ENCODE results near the gene FOLR1.
"Not testable (repeated sequence)": the region's sequence is repeated elsewhere in the genome, so short reads cannot be mapped to it uniquely, and the experiment has no call there.

The FOLR1 gene

DNA sequence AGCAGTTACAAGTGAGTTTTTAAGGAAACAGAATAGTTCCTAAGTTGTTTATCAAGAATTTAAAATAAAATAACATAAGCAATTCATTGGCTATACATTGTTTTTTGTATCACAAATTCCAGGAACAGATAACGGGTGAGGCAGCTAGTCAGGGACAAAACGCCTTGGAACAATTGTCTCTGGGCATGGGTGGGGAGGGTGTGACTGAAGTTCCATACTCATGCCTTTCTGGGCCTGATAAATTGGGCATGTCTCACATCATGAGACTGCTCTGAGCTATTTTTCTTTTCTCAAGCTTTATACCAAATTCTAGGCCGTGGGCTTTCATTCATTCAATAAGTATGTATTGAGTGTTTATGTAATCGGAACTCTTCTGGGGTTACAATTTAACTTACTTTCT, 34.8 kb upstream of the FOLR1 start:
- no peak overlapping the region for H3K4me3 ChIP-seq (ENCODE audit: low read depth, low read length, poor library complexity, severe bottlenecking)
- TF ChIP-seq, protein P1, sequence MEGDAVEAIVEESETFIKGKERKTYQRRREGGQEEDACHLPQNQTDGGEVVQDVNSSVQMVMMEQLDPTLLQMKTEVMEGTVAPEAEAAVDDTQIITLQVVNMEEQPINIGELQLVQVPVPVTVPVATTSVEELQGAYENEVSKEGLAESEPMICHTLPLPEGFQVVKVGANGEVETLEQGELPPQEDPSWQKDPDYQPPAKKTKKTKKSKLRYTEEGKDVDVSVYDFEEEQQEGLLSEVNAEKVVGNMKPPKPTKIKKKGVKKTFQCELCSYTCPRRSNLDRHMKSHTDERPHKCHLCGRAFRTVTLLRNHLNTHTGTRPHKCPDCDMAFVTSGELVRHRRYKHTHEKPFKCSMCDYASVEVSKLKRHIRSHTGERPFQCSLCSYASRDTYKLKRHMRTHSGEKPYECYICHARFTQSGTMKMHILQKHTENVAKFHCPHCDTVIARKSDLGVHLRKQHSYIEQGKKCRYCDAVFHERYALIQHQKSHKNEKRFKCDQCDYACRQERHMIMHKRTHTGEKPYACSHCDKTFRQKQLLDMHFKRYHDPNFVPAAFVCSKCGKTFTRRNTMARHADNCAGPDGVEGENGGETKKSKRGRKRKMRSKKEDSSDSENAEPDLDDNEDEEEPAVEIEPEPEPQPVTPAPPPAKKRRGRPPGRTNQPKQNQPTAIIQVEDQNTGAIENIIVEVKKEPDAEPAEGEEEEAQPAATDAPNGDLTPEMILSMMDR (IDR thresholded peaks at IDR 0.05; ENCODE audit: low read length) = no peak
- TF ChIP-seq EZH2 (IDR thresholded peaks at IDR 0.05; ENCODE audit: borderline replicate concordance, low read length) = no peak

DNA sequence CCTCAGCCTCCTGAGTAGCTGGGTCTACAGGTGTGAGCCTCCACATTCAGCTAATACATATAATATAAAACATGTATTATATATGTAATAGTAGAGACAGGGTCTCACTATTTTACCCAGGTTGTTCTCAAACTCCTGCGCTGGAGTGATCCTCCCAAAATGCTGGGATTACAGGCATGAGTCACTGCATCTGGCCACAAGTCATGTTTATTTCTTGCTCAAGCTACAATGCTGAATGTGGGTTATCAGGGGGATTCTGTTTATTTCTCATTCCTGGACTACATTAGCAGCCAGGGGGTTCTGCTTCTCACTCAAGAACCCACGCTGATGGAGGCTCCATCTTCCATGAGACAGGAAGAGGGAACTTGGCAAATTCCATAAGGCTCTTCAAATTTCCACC, 31.6 kb upstream of the FOLR1 start:
- Histone ChIP-seq H2AFZ (ENCODE audit: low read length) (no peak overlapping the region), H4K20me1 (ENCODE audit: insufficient read depth, low read length) (no peaks in the 10 kb centered on the region), H3K9me3 (ENCODE audit: low read length) (no peaks in the 10 kb centered on the region), H3K4me3 (ENCODE audit: low read depth, low read length, poor library complexity, severe bottlenecking) (no peak overlapping the region), H3F3A (ENCODE audit: insufficient read depth, low read length) (no peaks in the 10 kb centered on the region), H3K79me2 (ENCODE audit: insufficient read depth, low read length) (no peaks in the 10 kb centered on the region), H3K27me3 (ENCODE audit: insufficient read depth, low read length) (no peaks in the 10 kb centered on the region), H3K9me2 (ENCODE audit: low read depth, low read length) (no peaks in the 10 kb centered on the region), H3K36me3 (ENCODE audit: insufficient read depth, low read length) (no peaks in the 10 kb centered on the region), H3K27ac (ENCODE audit: low read depth, low read length, poor library complexity, severe bottlenecking) (no peak overlapping the region), H3K4me2 (ENCODE audit: low read length) (no peak overlapping the region), H3K4me1 (ENCODE audit: insufficient read depth, low read length, severe bottlenecking) (no peaks in the 10 kb centered on the region), H3K9ac (ENCODE audit: low read length) (no peak overlapping the region)
- TF ChIP-seq, protein P1 (IDR thresholded peaks at IDR 0.05; ENCODE audit: low read length) = no peak
- no peak for TF ChIP-seq EZH2 (IDR thresholded peaks at IDR 0.05; ENCODE audit: borderline replicate concordance, low read length)

More for the DNA sequence above, 34.8 kb upstream of the FOLR1 start:
- Histone ChIP-seq H3K27ac (ENCODE audit: low read depth, low read length, poor library complexity, severe bottlenecking) (no peak overlapping the region), H2AFZ (ENCODE audit: low read length) (no peak overlapping the region), H3F3A (ENCODE audit: insufficient read depth, low read length) (no peaks in the 10 kb centered on the region), H3K4me1 (ENCODE audit: insufficient read depth, low read length, severe bottlenecking) (no peaks in the 10 kb centered on the region), H3K9me2 (ENCODE audit: low read depth, low read length) (no peaks in the 10 kb centered on the region), H3K9ac (ENCODE audit: low read length) (no peak overlapping the region), H3K79me2 (ENCODE audit: insufficient read depth, low read length) (no peaks in the 10 kb centered on the region), H3K4me2 (ENCODE audit: low read length) (no peak overlapping the region), H3K36me3 (ENCODE audit: insufficient read depth, low read length) (no peaks in the 10 kb centered on the region), H3K27me3 (ENCODE audit: insufficient read depth, low read length) (no peaks in the 10 kb centered on the region), H3K9me3 (ENCODE audit: low read length) (no peaks in the 10 kb centered on the region), H4K20me1 (ENCODE audit: insufficient read depth, low read length) (no peaks in the 10 kb centered on the region)

DNA sequence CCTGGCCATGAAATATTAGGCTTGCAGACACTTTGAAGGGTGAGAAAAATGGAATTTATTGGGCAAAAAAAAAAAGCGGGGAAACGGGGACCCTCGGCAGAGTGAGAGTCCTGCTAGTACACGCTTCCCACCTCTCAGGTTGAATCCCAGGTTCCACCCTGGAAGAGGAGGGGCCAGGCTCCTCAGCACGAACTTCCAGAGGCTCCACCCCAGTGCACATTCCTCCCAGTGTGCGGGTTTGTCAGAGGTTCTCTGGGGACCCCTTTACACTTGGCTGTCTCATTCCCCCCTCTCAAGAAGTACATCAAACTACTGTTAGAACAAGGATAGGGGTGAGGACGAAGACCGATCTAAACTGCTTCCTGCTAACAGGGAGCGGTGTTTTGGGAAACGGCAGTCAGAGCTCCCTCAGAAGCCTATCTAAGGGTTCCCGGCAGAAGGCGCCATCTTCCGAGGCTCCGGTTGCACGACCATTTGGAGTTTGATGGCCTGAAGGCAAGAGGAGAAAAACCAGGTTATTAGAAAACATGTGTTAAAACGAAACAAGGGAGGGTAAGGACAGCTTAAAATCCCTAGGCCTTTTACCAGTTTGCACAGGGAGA, 28.9 kb upstream of the FOLR1 start:
- Histone ChIP-seq H3K36me3 (ENCODE audit: insufficient read depth, low read length) (no peaks in the 10 kb centered on the region), H3K27me3 (ENCODE audit: insufficient read depth, low read length) (no peaks in the 10 kb centered on the region), H3K4me2 (ENCODE audit: low read length) (no peak overlapping the region), H3K27ac (ENCODE audit: low read depth, low read length, poor library complexity, severe bottlenecking) (no peak overlapping the region), H4K20me1 (ENCODE audit: insufficient read depth, low read length) (no peaks in the 10 kb centered on the region), H3K9ac (ENCODE audit: low read length) (no peak overlapping the region), H3K4me3 (ENCODE audit: low read depth, low read length, poor library complexity, severe bottlenecking) (no peak overlapping the region), H3F3A (ENCODE audit: insufficient read depth, low read length) (no peaks in the 10 kb centered on the region), H3K9me2 (ENCODE audit: low read depth, low read length) (no peaks in the 10 kb centered on the region), H3K9me3 (ENCODE audit: low read length) (no peaks in the 10 kb centered on the region), H2AFZ (ENCODE audit: low read length) (no peak overlapping the region), H3K79me2 (ENCODE audit: insufficient read depth, low read length) (no peaks in the 10 kb centered on the region), H3K4me1 (ENCODE audit: insufficient read depth, low read length, severe bottlenecking) (no peaks in the 10 kb centered on the region)
- TF ChIP-seq, protein P1 (IDR thresholded peaks at IDR 0.05; ENCODE audit: low read length) = no peak
- TF ChIP-seq EZH2 (IDR thresholded peaks at IDR 0.05; ENCODE audit: borderline replicate concordance, low read length) = no peak

DNA sequence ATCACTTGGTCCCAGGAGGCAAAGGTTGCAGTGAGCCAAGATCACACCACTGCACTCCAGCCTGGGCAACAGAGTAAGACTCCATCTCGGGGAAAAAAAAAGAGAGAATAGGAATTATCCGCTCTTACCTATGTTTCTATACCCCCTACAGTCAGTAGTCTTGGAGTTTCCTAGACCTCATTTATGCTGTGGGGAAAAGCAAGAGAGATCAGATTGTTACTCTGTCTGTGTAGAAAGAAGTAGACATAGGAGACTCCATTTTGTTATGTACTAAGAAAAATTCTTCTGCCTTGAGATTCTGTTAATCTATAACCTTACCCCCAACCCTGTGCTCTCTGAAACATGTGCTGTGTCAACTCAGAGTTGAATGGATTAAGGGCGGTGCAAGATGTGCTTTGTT, 27.8 kb upstream of the FOLR1 start:
- H3K9ac ChIP-seq (ENCODE audit: low read length); H3K36me3 ChIP-seq (ENCODE audit: insufficient read depth, low read length); H3K9me3 ChIP-seq (ENCODE audit: low read length); H4K20me1 ChIP-seq (ENCODE audit: insufficient read depth, low read length); H3K4me3 ChIP-seq (ENCODE audit: low read depth, low read length, poor library complexity, severe bottlenecking); H3K79me2 ChIP-seq (ENCODE audit: insufficient read depth, low read length); H3K4me2 ChIP-seq (ENCODE audit: low read length); H3K9me2 ChIP-seq (ENCODE audit: low read depth, low read length); H3K27me3 ChIP-seq (ENCODE audit: insufficient read depth, low read length); H3K4me1 ChIP-seq (ENCODE audit: insufficient read depth, low read length, severe bottlenecking); H3F3A ChIP-seq (ENCODE audit: insufficient read depth, low read length); H2AFZ ChIP-seq (ENCODE audit: low read length); H3K27ac ChIP-seq (ENCODE audit: low read depth, low read length, poor library complexity, severe bottlenecking): not testable (repeated sequence)

- not testable (repeated sequence) for H3K4me3 ChIP-seq (ENCODE audit: low read depth, low read length, poor library complexity, severe bottlenecking); H3K4me1 ChIP-seq (ENCODE audit: insufficient read depth, low read length, severe bottlenecking); H3K9ac ChIP-seq (ENCODE audit: low read length); H3K9me2 ChIP-seq (ENCODE audit: low read depth, low read length); H2AFZ ChIP-seq (ENCODE audit: low read length); H3K27ac ChIP-seq (ENCODE audit: low read depth, low read length, poor library complexity, severe bottlenecking); H3K27me3 ChIP-seq (ENCODE audit: insufficient read depth, low read length); H3K4me2 ChIP-seq (ENCODE audit: low read length); H3K9me3 ChIP-seq (ENCODE audit: low read length); H3K79me2 ChIP-seq (ENCODE audit: insufficient read depth, low read length); H4K20me1 ChIP-seq (ENCODE audit: insufficient read depth, low read length); H3K36me3 ChIP-seq (ENCODE audit: insufficient read depth, low read length); H3F3A ChIP-seq (ENCODE audit: insufficient read depth, low read length)
These were observed 22.8 kb upstream of the FOLR1 start for GRCh38 chr11:72169046-72169555.
